ENCODE measurements around the gene TYW1B.
"Not testable (repeated sequence)": the region's sequence is repeated elsewhere in the genome, so short reads cannot be mapped to it uniquely, and the experiment has no call there.

GRCh38 chr7:72583620-72584361 lies 244.2 kb downstream of the TYW1B start:
- TF ChIP-seq CTCF (IDR thresholded peaks at IDR 0.05); POLR2AphosphoS5 (IDR thresholded peaks at IDR 0.05; ENCODE audit: insufficient read depth in 1 of 2, low read depth in 1 of 2); POLR2A (IDR thresholded peaks at IDR 0.05): not testable (repeated sequence)

Data from vagina (tissue), 2 donors.